K562 (cell line): ENCODE data around the gene DHRS11. TPM values are rescaled to one million over a fixed set of nuclear protein-coding genes. Genes with fewer than 3 reads are reported as not detected.

ENCODE experiments used
- CCNT2 ChIP-seq: IDR thresholded peaks from 2 replicates; pipeline ENCODE4 v1.6.1; 2011; ENCODE audit warnings: borderline replicate concordance, low read depth, mild to moderate bottlenecking, moderate library complexity, mixed read lengths, low read length; ENCODE audit not compliant: insufficient read length; ENCODE audit errors: extremely low read depth
- CHAMP1 ChIP-seq: fragments of 450-650 bp; IDR thresholded peaks from 2 replicates; pipeline ENCODE4 v1.6.1; 2016; ENCODE audit warnings: mild to moderate bottlenecking
- CTCF ChIP-seq, 3 experiments: IDR thresholded peaks in 2 of 3; conservative IDR thresholded peaks in 1 of 3; 2 replicates each; pipeline ENCODE4 v1.5.1; 2011 to 2012; ENCODE audit warnings: low read length in 3 of 3, mild to moderate bottlenecking in 3 of 3, control low read depth in 2 of 3, improper control_type of control experiment in 1 of 3, inconsistent platforms in 1 of 3, low read depth in 1 of 3, mixed read lengths in 1 of 3, moderate library complexity in 1 of 3; ENCODE audit not compliant: insufficient read depth in 2 of 3
- EP400 ChIP-seq: fragments of 450-650 bp; IDR thresholded peaks from 2 replicates; pipeline ENCODE4 v1.6.1; 2017; ENCODE audit warnings: antibody characterized with exemption, mild to moderate bottlenecking, moderate library complexity
- KAT8 ChIP-seq: fragments of 450-650 bp; IDR thresholded peaks from 2 replicates; pipeline ENCODE4 v1.6.1; 2016; ENCODE audit warnings: low read depth, mild to moderate bottlenecking
- MAZ ChIP-seq, 2 experiments: fragments of 450-650 bp in 1 of 2; sonication (generic) in 1 of 2; formaldehyde crosslinking; IDR thresholded peaks in 1 of 2; conservative IDR thresholded peaks in 1 of 2; 2 replicates each; pipeline versions ENCODE4 v1.4.0 to v1.5.0; 2020; ENCODE audit warnings: mild to moderate bottlenecking in 1 of 2, missing genetic modification reagents in 1 of 2
- ZBTB7A ChIP-seq: IDR thresholded peaks from 2 replicates; pipeline ENCODE4 v1.6.1; 2011; ENCODE audit warnings: low read depth, mild to moderate bottlenecking, low read length, moderate library complexity, borderline replicate concordance; ENCODE audit not compliant: control insufficient read depth
- ZC3H4 ChIP-seq: sonication (generic); formaldehyde crosslinking; IDR thresholded peaks from 2 replicates; pipeline ENCODE4 v1.9.0; 2021; ENCODE audit warnings: missing genetic modification reagents, borderline replicate concordance
- ZNF23 ChIP-seq: fragments of 250-450 bp; sonication (Bioruptor Pico); IDR thresholded peaks from 2 replicates; pipeline ENCODE4 v1.4.0; 2020; ENCODE audit warnings: mild to moderate bottlenecking
- ZNF695 ChIP-seq: fragments of 450-650 bp; formaldehyde crosslinking; IDR thresholded peaks from 2 replicates; pipeline ENCODE4 v1.4.0; 2020; ENCODE audit warnings: mild to moderate bottlenecking, moderate library complexity
- ZNF77 ChIP-seq: fragments of 250-450 bp; sonication (Bioruptor Pico); IDR thresholded peaks from 2 replicates; pipeline ENCODE4 v1.5.0; 2020
- polyA plus RNA-seq, 8 experiments: library from polyadenylated mRNA; depleted of rRNA in 4 of 8; stranded (reverse) in 5 of 8; unstranded in 3 of 8; fragments of >200 nt; fragmentation: Nextera tagmentation in 2 of 8; fragmentation: Illumina TruSeq in 1 of 8; extraction: Ambion mirVana in 2 of 8; extraction: Trizol in 1 of 8; gene quantifications; 2 replicates each; pipeline versions ENCODE4 v1.2.1 to v1.2.3, GENCODE V29; 2011 to 2014; ENCODE audit warnings: inconsistent platforms in 1 of 8, missing spikeins in 1 of 8
- total RNA-seq, 7 experiments: library from RNA; depleted of rRNA in 6 of 7; stranded (reverse); fragments of >200 nt in 6 of 7; fragmentation: Illumina TruSeq in 2 of 7; extraction: Trizol in 2 of 7; gene quantifications; 2 replicates each; pipeline versions ENCODE4 v1.2.1 to v1.2.3, GENCODE V29; 2011 to 2021; ENCODE audit warnings: low replicate concordance in 1 of 7
- TF ChIP-seq, protein P1 (sequence below): fragments of 450-650 bp; formaldehyde crosslinking; IDR thresholded peaks from 2 replicates; pipeline ENCODE4 v1.4.0; 2022; ENCODE audit warnings: missing genetic modification characterization
- TF ChIP-seq, protein P2 (sequence below), 2 experiments: fragments of 450-650 bp; formaldehyde crosslinking in 1 of 2; IDR thresholded peaks; 2 replicates each; pipeline versions ENCODE4 v1.4.0 to v1.6.1; 2014 to 2020; ENCODE audit warnings: mild to moderate bottlenecking in 2 of 2, borderline replicate concordance in 1 of 2, low read depth in 1 of 2

DHRS11 gene
- total and polyA plus RNA-seq, 9 of the 15 experiments (the other 6 are each of a cell fraction or from before 2014, with no cell fraction given) = 15.2 to 123 (median 59.8) TPM

- peak; percentile 72 to 81 (median 72) for TF ChIP-seq CTCF (IDR thresholded peaks at IDR 0.05 in 2 of 3, conservative IDR thresholded peaks at IDR 0.05 in 1 of 3; ENCODE audit: insufficient read depth in 2 of 3, low read depth in 1 of 3, low read length in 3 of 3)
- no peak for TF ChIP-seq CHAMP1
- TF ChIP-seq, protein P1, sequence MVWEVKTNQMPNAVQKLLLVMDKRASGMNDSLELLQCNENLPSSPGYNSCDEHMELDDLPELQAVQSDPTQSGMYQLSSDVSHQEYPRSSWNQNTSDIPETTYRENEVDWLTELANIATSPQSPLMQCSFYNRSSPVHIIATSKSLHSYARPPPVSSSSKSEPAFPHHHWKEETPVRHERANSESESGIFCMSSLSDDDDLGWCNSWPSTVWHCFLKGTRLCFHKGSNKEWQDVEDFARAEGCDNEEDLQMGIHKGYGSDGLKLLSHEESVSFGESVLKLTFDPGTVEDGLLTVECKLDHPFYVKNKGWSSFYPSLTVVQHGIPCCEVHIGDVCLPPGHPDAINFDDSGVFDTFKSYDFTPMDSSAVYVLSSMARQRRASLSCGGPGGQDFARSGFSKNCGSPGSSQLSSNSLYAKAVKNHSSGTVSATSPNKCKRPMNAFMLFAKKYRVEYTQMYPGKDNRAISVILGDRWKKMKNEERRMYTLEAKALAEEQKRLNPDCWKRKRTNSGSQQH (CRISPR knock-in tag) = no peak
- TF ChIP-seq ZBTB7A = peak; percentile 82; the same call in 1 of the 2 replicates
- TF ChIP-seq, protein P2, sequence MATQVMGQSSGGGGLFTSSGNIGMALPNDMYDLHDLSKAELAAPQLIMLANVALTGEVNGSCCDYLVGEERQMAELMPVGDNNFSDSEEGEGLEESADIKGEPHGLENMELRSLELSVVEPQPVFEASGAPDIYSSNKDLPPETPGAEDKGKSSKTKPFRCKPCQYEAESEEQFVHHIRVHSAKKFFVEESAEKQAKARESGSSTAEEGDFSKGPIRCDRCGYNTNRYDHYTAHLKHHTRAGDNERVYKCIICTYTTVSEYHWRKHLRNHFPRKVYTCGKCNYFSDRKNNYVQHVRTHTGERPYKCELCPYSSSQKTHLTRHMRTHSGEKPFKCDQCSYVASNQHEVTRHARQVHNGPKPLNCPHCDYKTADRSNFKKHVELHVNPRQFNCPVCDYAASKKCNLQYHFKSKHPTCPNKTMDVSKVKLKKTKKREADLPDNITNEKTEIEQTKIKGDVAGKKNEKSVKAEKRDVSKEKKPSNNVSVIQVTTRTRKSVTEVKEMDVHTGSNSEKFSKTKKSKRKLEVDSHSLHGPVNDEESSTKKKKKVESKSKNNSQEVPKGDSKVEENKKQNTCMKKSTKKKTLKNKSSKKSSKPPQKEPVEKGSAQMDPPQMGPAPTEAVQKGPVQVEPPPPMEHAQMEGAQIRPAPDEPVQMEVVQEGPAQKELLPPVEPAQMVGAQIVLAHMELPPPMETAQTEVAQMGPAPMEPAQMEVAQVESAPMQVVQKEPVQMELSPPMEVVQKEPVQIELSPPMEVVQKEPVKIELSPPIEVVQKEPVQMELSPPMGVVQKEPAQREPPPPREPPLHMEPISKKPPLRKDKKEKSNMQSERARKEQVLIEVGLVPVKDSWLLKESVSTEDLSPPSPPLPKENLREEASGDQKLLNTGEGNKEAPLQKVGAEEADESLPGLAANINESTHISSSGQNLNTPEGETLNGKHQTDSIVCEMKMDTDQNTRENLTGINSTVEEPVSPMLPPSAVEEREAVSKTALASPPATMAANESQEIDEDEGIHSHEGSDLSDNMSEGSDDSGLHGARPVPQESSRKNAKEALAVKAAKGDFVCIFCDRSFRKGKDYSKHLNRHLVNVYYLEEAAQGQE (IDR thresholded peaks at IDR 0.05; ENCODE audit: borderline replicate concordance) = peak; percentile 6; the same call in 1 of the 2 replicates
- TF ChIP-seq, protein P2 (CRISPR knock-in tag; IDR thresholded peaks at IDR 0.05; ENCODE audit: low read depth) = no peak
- TF ChIP-seq ZNF23 (CRISPR knock-in tag) = no peak
- TF ChIP-seq ZC3H4 (CRISPR knock-in tag) = 0 out of 2 replicates have a peak, but pooled peaks have one; percentile 1
- TF ChIP-seq CCNT2 = no peak
- TF ChIP-seq KAT8 = no peak
- TF ChIP-seq EP400 = peak; percentile 31; the same call in 1 of the 2 replicates
- TF ChIP-seq ZNF77 (CRISPR knock-in tag) = no peak
- TF ChIP-seq ZNF695 (CRISPR knock-in tag) = no peak
- TF ChIP-seq MAZ (CRISPR knock-in tag; conservative IDR thresholded peaks at IDR 0.05 in 1 of 2, IDR thresholded peaks at IDR 0.05 in 1 of 2) = peak; percentile 40 to 69; a peak in 3 of 4 replicates
Measured at GRCh38 chr17:36602924-36603384, 11.3 kb downstream of the DHRS11 start (continued).
